WTC11 (cell line): ENCODE measurements around the gene HOXB8. TPM values are rescaled to one million over a fixed set of nuclear protein-coding genes. Genes with fewer than 3 reads are reported as not detected.

Source experiments
- ATAC-seq: fragments of 200-7000 bp; cut with Tn5 transposase; 2 replicates; pipeline ENCODE4 v1.10.0; 2021; ENCODE audit warnings: mild to moderate bottlenecking, moderate library complexity
- CTCF ChIA-PET: fragments of 300-600 bp; sonication (Branson Sonifier 250); formaldehyde crosslinking; loops from one replicate; lab custom pipeline; 2021; ENCODE audit warnings: antibody characterized with exemption; lab: Charles Lee
- POLR2A ChIA-PET: fragments of 350-600 bp; sonication (Branson Sonifier 250); formaldehyde crosslinking; loops from one replicate; lab custom pipeline; 2021; ENCODE audit warnings: antibody characterized with exemption; lab: Charles Lee
- DNase-seq: peaks from one replicate; pipeline ENCODE4 v3.0.0; 2021; ENCODE audit warnings: low spot score
- H3K27ac Mint-ChIP-seq: 2 replicates; pipeline ENCODE4 v1.8.0; 2021; ENCODE audit warnings: mixed read lengths
- H3K27me3 Mint-ChIP-seq: 2 replicates; pipeline ENCODE4 v1.8.0; 2021; ENCODE audit warnings: low read depth, mild to moderate bottlenecking, moderate library complexity, mixed read lengths
- H3K36me3 Mint-ChIP-seq: 2 replicates; pipeline ENCODE4 v1.8.0; 2021; ENCODE audit warnings: mixed read lengths
- H3K4me1 Mint-ChIP-seq: 2 replicates; pipeline ENCODE4 v1.8.0; 2022; ENCODE audit warnings: mixed read lengths
- H3K4me3 Mint-ChIP-seq: 2 replicates; pipeline ENCODE4 v1.8.0; 2021; ENCODE audit warnings: mild to moderate bottlenecking, moderate library complexity, mixed read lengths
- H3K9me3 Mint-ChIP-seq: 2 replicates; pipeline ENCODE4 v1.8.0; 2021; ENCODE audit warnings: mixed read lengths
- CBFB ChIP-seq: sonication (generic); formaldehyde crosslinking; IDR thresholded peaks from 2 replicates; pipeline ENCODE4 v1.8.1; 2022; ENCODE audit warnings: mild to moderate bottlenecking, low read depth, missing genetic modification reagents
- GRHL2 ChIP-seq: fragments of 250-450 bp; sonication (Bioruptor Pico); IDR thresholded peaks from 2 replicates; pipeline ENCODE4 v1.8.0; 2022; ENCODE audit warnings: mild to moderate bottlenecking, moderate library complexity; ENCODE audit not compliant: insufficient replicate concordance, severe bottlenecking
- MLX ChIP-seq: sonication (generic); formaldehyde crosslinking; IDR thresholded peaks from 2 replicates; pipeline ENCODE4 v1.8.1; 2023; ENCODE audit warnings: mild to moderate bottlenecking, missing genetic modification reagents, moderate library complexity
- NFE2L1 ChIP-seq: sonication (generic); formaldehyde crosslinking; IDR thresholded peaks from 2 replicates; pipeline ENCODE4 v1.8.1; 2023; ENCODE audit warnings: missing genetic modification reagents
- PRRX2 ChIP-seq: fragments of 250-450 bp; sonication (Bioruptor Pico); IDR thresholded peaks from 2 replicates; pipeline ENCODE4 v1.8.0; 2021; ENCODE audit warnings: mild to moderate bottlenecking
- SMAD4 ChIP-seq: sonication (generic); formaldehyde crosslinking; IDR thresholded peaks from 2 replicates; pipeline ENCODE4 v1.8.0; 2022; ENCODE audit warnings: mild to moderate bottlenecking, missing genetic modification reagents
- TEAD1 ChIP-seq: sonication (generic); formaldehyde crosslinking; IDR thresholded peaks from 2 replicates; pipeline ENCODE4 v1.8.0; 2022; ENCODE audit warnings: mild to moderate bottlenecking, missing genetic modification reagents
- TP53 ChIP-seq: sonication (generic); formaldehyde crosslinking; IDR thresholded peaks from 2 replicates; pipeline ENCODE4 v1.8.1; 2023; ENCODE audit warnings: mild to moderate bottlenecking, missing genetic modification reagents
- ZMAT4 ChIP-seq: fragments of 250-450 bp; sonication (Bioruptor Pico); IDR thresholded peaks from 2 replicates; pipeline ENCODE4 v1.9.0; 2021; ENCODE audit warnings: mild to moderate bottlenecking
- ZNF423 ChIP-seq: fragments of 250-450 bp; sonication (Bioruptor Pico); IDR thresholded peaks from 2 replicates; pipeline ENCODE4 v2.1.2; 2022; ENCODE audit warnings: mild to moderate bottlenecking, moderate library complexity
- ZNF671 ChIP-seq: fragments of 250-450 bp; sonication (Bioruptor Pico); IDR thresholded peaks from 2 replicates; pipeline ENCODE4 v1.8.0; 2021; ENCODE audit warnings: mild to moderate bottlenecking
- total RNA-seq: library from RNA; stranded (reverse); gene quantifications from 3 replicates; pipeline ENCODE4 v1.2.3, GENCODE V29; 2021
- TF ChIP-seq, protein P1 (sequence below): fragments of 200-600 bp; IDR thresholded peaks from 2 replicates; pipeline ENCODE4 v1.8.0; 2022; ENCODE audit warnings: antibody characterized with exemption
- TF ChIP-seq, protein P2 (sequence below): sonication (generic); formaldehyde crosslinking; IDR thresholded peaks from 2 replicates; pipeline ENCODE4 v1.8.0; 2022; ENCODE audit warnings: missing genetic modification reagents
- TF ChIP-seq, protein P3 (sequence below): fragments of 250-450 bp; sonication (Bioruptor Pico); IDR thresholded peaks from 2 replicates; pipeline ENCODE4 v2.1.2; 2022; ENCODE audit warnings: mild to moderate bottlenecking, moderate library complexity
- TF ChIP-seq, protein P4 (sequence below): fragments of 250-450 bp; sonication (Bioruptor Pico); IDR thresholded peaks from 2 replicates; pipeline ENCODE4 v1.9.0; 2021; ENCODE audit warnings: moderate library complexity, mild to moderate bottlenecking, inconsistent platforms, borderline replicate concordance
- TF ChIP-seq, protein P5 (sequence below): sonication (generic); formaldehyde crosslinking; IDR thresholded peaks from 2 replicates; pipeline ENCODE4 v1.8.0; 2022; ENCODE audit warnings: mild to moderate bottlenecking, missing genetic modification reagents

HOXB8 gene
- total RNA-seq, 1 experiment from 2014 or later = not detected

- H3K27ac Mint-ChIP-seq = no peak overlapping the region
- ChIA-PET CTCF (interaction anchor here (1.0 to 1.2 kb wide), 3 partner anchors 21 to 78 kb away, joined by 3 to 5 read pairs (median 3); no protein-coding TSS in a partner anchor), POLR2A (interaction anchor here (0.5 to 0.6 kb wide), 2 partner anchors 21 to 1930 kb away, joined by 4 read pairs; no protein-coding TSS in a partner anchor)
- peaks cover 30% of the 10 kb centered on the region for H3K4me1 Mint-ChIP-seq
- H3K9me3 Mint-ChIP-seq = no peaks in the 10 kb centered on the region
- H3K4me3 Mint-ChIP-seq = no peak overlapping the region
- DNase-seq (no peak), ATAC-seq (peak; percentile 14)
- no peaks in the 10 kb centered on the region for H3K27me3 Mint-ChIP-seq
- TF ChIP-seq ZMAT4 (no peak), PRRX2 (CRISPR knock-in tag) (no peak), TP53 (CRISPR knock-in tag) (no peak), GRHL2 (no peak), NFE2L1 (CRISPR knock-in tag) (no peak)
- TF ChIP-seq, protein P1, sequence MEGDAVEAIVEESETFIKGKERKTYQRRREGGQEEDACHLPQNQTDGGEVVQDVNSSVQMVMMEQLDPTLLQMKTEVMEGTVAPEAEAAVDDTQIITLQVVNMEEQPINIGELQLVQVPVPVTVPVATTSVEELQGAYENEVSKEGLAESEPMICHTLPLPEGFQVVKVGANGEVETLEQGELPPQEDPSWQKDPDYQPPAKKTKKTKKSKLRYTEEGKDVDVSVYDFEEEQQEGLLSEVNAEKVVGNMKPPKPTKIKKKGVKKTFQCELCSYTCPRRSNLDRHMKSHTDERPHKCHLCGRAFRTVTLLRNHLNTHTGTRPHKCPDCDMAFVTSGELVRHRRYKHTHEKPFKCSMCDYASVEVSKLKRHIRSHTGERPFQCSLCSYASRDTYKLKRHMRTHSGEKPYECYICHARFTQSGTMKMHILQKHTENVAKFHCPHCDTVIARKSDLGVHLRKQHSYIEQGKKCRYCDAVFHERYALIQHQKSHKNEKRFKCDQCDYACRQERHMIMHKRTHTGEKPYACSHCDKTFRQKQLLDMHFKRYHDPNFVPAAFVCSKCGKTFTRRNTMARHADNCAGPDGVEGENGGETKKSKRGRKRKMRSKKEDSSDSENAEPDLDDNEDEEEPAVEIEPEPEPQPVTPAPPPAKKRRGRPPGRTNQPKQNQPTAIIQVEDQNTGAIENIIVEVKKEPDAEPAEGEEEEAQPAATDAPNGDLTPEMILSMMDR = no peak
- TF ChIP-seq, protein P2, sequence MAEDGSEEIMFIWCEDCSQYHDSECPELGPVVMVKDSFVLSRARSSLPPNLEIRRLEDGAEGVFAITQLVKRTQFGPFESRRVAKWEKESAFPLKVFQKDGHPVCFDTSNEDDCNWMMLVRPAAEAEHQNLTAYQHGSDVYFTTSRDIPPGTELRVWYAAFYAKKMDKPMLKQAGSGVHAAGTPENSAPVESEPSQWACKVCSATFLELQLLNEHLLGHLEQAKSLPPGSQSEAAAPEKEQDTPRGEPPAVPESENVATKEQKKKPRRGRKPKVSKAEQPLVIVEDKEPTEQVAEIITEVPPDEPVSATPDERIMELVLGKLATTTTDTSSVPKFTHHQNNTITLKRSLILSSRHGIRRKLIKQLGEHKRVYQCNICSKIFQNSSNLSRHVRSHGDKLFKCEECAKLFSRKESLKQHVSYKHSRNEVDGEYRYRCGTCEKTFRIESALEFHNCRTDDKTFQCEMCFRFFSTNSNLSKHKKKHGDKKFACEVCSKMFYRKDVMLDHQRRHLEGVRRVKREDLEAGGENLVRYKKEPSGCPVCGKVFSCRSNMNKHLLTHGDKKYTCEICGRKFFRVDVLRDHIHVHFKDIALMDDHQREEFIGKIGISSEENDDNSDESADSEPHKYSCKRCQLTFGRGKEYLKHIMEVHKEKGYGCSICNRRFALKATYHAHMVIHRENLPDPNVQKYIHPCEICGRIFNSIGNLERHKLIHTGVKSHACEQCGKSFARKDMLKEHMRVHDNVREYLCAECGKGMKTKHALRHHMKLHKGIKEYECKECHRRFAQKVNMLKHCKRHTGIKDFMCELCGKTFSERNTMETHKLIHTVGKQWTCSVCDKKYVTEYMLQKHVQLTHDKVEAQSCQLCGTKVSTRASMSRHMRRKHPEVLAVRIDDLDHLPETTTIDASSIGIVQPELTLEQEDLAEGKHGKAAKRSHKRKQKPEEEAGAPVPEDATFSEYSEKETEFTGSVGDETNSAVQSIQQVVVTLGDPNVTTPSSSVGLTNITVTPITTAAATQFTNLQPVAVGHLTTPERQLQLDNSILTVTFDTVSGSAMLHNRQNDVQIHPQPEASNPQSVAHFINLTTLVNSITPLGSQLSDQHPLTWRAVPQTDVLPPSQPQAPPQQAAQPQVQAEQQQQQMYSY (CRISPR knock-in tag) = no peak
- no peaks in the 10 kb centered on the region for H3K36me3 Mint-ChIP-seq
Measured at GRCh38 chr17:48570325-48571023, 44.6 kb downstream of the HOXB8 start.

GRCh38 chr17:48569674-48570324, 45.3 kb downstream of the HOXB8 start:
- DNase-seq (no peak), ATAC-seq (no peak)
- POLR2A ChIA-PET = interaction anchor here (0.5 to 0.6 kb wide), 2 partner anchors 20 to 1930 kb away, joined by 4 read pairs; no protein-coding TSS in a partner anchor
- TF ChIP-seq, protein P3, sequence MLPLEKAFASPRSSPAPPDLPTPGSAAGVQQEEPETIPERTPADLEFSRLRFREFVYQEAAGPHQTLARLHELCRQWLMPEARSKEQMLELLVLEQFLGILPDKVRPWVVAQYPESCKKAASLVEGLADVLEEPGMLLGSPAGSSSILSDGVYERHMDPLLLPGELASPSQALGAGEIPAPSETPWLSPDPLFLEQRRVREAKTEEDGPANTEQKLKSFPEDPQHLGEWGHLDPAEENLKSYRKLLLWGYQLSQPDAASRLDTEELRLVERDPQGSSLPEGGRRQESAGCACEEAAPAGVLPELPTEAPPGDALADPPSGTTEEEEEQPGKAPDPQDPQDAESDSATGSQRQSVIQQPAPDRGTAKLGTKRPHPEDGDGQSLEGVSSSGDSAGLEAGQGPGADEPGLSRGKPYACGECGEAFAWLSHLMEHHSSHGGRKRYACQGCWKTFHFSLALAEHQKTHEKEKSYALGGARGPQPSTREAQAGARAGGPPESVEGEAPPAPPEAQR = no peak
- TF ChIP-seq MLX (CRISPR knock-in tag) = no peak
- TF ChIP-seq ZNF423 (CRISPR knock-in tag) = no peak
- TF ChIP-seq SMAD4 (CRISPR knock-in tag) = no peak
- TF ChIP-seq, protein P4, sequence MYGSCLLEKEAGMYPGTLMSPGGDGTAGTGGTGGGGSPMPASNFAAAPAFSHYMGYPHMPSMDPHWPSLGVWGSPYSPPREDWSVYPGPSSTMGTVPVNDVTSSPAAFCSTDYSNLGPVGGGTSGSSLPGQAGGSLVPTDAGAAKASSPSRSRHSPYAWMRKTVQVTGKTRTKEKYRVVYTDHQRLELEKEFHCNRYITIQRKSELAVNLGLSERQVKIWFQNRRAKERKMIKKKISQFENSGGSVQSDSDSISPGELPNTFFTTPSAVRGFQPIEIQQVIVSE (CRISPR knock-in tag) = no peak
- TF ChIP-seq ZNF671 (CRISPR knock-in tag) = no peak
- TF ChIP-seq TEAD1 (CRISPR knock-in tag) = no peak
- TF ChIP-seq, protein P5, sequence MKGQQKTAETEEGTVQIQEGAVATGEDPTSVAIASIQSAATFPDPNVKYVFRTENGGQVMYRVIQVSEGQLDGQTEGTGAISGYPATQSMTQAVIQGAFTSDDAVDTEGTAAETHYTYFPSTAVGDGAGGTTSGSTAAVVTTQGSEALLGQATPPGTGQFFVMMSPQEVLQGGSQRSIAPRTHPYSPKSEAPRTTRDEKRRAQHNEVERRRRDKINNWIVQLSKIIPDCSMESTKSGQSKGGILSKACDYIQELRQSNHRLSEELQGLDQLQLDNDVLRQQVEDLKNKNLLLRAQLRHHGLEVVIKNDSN (CRISPR knock-in tag) = no peak
- TF ChIP-seq CBFB (CRISPR knock-in tag) = no peak
- TF ChIP-seq, protein P2 (CRISPR knock-in tag) = no peak
- Mint-ChIP-seq H3K27me3 (no peaks in the 10 kb centered on the region), H3K4me1 (peaks cover 31% of the 10 kb centered on the region), H3K36me3 (no peaks in the 10 kb centered on the region), H3K9me3 (no peaks in the 10 kb centered on the region), H3K4me3 (no peak overlapping the region), H3K27ac (no peak overlapping the region)
- CTCF ChIA-PET = interaction anchor here (1.0 to 1.2 kb wide), 4 partner anchors 19 to 77 kb away, joined by 3 to 5 read pairs (median 3); no protein-coding TSS in a partner anchor
